ENCODE measurements around the gene ZNF354B. TPM values are rescaled to one million over a fixed set of nuclear protein-coding genes. Genes with fewer than 3 reads are reported as not detected.
"Not testable (repeated sequence)": the region's sequence is repeated elsewhere in the genome, so short reads cannot be mapped to it uniquely, and the experiment has no call there.

Gene ZNF354B
- total RNA-seq, 4 donors from 2014 or later: 13.0 to 32.8 (median 22.8) TPM

- DNase-seq (ENCODE audit: low spot score) (no peak), ATAC-seq (ENCODE audit: low FRiP score) (no peak)
- TF ChIP-seq, protein P1, sequence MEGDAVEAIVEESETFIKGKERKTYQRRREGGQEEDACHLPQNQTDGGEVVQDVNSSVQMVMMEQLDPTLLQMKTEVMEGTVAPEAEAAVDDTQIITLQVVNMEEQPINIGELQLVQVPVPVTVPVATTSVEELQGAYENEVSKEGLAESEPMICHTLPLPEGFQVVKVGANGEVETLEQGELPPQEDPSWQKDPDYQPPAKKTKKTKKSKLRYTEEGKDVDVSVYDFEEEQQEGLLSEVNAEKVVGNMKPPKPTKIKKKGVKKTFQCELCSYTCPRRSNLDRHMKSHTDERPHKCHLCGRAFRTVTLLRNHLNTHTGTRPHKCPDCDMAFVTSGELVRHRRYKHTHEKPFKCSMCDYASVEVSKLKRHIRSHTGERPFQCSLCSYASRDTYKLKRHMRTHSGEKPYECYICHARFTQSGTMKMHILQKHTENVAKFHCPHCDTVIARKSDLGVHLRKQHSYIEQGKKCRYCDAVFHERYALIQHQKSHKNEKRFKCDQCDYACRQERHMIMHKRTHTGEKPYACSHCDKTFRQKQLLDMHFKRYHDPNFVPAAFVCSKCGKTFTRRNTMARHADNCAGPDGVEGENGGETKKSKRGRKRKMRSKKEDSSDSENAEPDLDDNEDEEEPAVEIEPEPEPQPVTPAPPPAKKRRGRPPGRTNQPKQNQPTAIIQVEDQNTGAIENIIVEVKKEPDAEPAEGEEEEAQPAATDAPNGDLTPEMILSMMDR (IDR thresholded peaks at IDR 0.05): no peak
Observed at GRCh38 chr5:178854284-178854683, 5.5 kb upstream of the ZNF354B start.

DNA sequence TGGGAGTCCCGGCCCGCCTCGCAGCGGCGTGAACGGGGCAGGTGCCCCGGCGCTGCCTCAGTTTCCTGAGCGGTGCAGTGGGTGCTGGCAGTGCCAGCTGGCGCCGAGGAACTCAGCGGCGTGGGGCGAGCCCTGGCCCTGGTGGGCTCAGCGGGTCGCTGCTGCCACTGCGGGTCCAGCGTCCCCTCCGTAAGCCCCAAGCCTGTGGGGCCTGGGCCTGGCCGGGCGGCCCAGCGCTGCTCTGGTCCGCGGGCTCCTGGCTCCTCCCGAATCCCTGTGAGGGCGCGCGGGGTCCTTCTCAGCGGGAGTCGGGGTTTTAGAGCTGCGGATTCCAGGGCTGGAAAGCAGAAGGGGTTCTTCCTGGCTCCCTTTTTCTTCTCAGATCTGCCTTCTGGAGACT lies 862 bp downstream of the ZNF354B start:
- ATAC-seq (ENCODE audit: low FRiP score): peak; percentile 33
- not testable (repeated sequence) for DNase-seq (ENCODE audit: low spot score)

GRCh38 chr5:178861627-178862026 lies 1.9 kb downstream of the ZNF354B start:
- ATAC-seq (ENCODE audit: low FRiP score) (no peak), DNase-seq (ENCODE audit: low spot score) (no peak)
- TF ChIP-seq, protein P1 (IDR thresholded peaks at IDR 0.05): no peak

- DNase-seq (ENCODE audit: low spot score): no peak
- no peak for ATAC-seq (ENCODE audit: low FRiP score)
Observed at GRCh38 chr5:178866946-178867345, 7.2 kb downstream of the ZNF354B start.

GRCh38 chr5:178869577-178869976 lies 9.8 kb downstream of the ZNF354B start:
- no peak for ATAC-seq (ENCODE audit: low FRiP score)
- TF ChIP-seq, protein P1 (IDR thresholded peaks at IDR 0.05): no peak
- DNase-seq (ENCODE audit: low spot score): no peak

More at GRCh38 chr5:178866946-178867345, 7.2 kb downstream of the ZNF354B start:
- TF ChIP-seq, protein P1 (IDR thresholded peaks at IDR 0.05): no peak

GRCh38 chr5:178870411-178870810 lies 10.7 kb downstream of the ZNF354B start:
- DNase-seq (ENCODE audit: low spot score): no peak
- TF ChIP-seq, protein P1 (IDR thresholded peaks at IDR 0.05): no peak
- ATAC-seq (ENCODE audit: low FRiP score): no peak

DNA sequence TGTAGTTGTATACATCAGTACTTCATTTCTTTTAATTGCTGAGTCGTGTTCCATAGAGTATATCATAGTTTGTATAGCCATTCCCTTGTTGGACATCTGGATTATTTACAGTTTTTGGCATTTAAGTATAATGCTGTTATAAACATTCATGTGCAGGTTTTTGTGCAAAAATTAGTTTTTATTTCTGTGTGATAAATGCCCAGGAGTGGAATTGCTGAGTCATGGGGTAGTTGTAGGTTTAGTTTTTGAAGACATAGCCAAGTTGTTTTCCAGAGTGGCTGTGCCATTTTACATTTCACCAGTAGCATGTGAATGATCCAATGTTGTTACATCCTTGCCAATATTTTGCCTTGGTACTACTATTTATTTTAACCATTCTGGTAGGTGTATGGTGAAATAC lies 12.5 kb downstream of the ZNF354B start:
- TF ChIP-seq, protein P1 (IDR thresholded peaks at IDR 0.05): no peak
- DNase-seq (ENCODE audit: low spot score) (no peak), ATAC-seq (ENCODE audit: low FRiP score) (no peak)

GRCh38 chr5:178883115-178883694 lies 23.5 kb downstream of the ZNF354B start:
- not testable (repeated sequence) for ATAC-seq (ENCODE audit: low FRiP score); DNase-seq (ENCODE audit: low spot score)

Data from omental fat pad (tissue), 4 donors.